DMS53 treated with DMSO at 0.1 percent for 48 hours (cell line): ENCODE data around the gene IGSF21.

Source experiments
- DNase-seq: peaks from one replicate; lab custom pipeline; 2025; ENCODE audit not compliant: unreplicated experiment; lab: John Stamatoyannopoulos, UW

Gene IGSF21

DNA sequence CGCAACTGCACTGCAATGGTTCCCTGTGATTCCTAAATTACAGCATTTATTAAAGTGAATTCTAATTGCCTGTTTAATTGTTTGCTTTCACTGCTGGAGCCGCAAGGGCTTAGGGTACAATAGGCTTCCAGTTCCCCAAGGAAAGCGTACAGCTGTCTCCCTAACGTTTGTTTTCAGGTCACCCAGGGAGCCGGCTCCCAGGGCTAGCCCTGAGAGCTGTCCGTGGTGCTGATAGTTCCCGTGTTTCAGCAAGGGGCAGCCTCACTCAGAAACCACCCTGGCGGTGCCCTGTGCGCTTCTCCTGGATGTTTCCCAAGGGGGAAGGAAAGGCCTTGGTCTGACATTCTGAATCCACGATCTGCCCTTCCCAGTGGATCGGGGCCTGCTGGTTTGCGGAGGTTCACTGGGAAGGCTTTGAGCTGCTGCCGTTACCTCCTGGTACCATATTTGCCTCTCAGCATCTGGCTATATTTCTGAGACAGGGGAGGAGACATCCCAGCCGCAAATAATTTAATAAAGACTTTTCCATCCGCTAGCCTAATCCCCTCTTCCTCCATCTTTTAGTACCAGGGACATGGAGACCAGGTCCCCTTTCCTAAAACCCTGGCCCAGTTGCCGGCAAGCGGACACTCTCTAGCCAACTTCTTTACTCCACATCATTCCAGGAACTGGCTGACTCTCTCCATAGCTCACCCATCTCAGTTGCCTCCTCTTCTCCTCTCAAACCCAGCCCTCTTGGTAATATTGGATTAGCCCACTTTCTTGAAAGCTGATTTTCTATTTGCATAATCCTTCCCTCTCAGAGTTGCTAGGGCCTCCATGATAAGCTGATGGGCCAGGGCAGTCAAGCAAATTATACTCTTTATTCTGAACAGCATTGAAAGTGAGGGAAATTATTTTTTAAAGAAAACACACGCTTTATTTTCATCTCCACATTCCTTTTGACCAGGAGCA, 149.0 kb downstream of the IGSF21 start:
- no peak for DNase-seq

DNA sequence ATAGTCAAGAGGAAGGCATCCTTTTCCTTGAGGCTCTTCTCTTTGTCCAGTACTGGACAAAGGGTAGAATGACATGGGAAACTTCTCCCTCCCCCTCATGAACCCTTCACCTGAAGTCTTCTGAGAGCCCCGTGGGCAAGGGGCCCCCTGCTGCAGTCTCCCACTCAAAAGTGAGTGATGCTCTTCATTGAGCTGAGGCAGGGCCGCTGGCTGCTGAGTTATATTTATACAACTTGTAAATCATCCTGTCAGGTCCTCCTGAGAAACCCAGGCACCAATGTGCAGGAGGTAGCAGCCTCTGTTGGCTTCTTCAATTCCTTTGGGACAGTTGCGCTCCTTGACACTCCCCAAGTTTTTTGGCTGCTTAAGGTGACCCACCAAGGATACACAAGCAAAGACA, 150.2 kb downstream of the IGSF21 start:
- DNase-seq = no peak

GRCh38 chr1:18261891-18262290, 154.3 kb downstream of the IGSF21 start:
- DNase-seq = no peak

DNA sequence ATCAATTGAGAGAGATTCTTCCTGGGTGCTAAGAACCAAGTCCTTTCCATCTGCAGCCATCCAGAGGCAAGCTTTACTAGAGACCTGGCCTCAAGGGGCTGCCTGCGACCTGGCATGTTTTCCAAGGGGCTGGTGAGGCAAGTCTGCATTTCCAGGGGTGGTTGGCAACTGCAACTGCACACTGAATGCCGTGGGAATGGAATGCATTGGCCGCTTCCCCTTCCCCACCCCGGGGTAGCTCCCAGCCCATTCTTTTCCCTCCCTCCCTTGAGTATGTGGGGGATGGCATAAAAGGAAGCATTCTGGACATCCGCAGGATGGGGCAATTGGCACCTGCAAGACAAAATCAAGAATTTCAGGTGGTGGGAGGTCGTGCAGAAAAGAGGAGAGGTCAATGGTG, 155.1 kb downstream of the IGSF21 start:
- no peak for DNase-seq

GRCh38 chr1:18263547-18264120, 156.0 kb downstream of the IGSF21 start:
- DNase-seq = no peak

DNA sequence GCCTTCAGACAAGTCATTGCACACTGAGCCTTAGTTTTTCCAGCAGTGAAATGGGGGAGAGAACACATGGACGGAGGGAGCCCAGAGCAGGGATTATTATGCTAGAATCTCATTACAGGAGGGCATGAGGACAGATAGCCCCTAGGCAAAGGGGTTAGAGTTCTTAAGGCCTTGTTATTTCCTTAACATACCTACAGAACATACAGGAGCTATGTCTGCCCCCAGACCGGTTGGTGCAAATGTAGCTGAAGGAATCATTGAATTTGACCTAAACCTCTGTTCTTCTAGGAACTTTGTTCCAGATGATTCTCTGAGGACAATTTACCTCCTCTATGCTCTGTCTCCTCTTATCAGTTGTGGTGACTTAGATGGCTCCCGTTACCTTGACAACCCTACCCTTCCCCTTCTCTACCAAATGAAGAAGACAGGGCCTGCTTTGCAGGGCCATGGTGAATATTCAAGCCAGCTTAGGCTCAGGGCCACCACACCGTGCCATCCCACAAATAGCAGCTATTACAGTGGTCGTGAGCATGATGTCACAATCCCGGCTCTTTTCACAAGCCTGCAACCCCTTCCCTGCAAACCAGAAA, 156.9 kb downstream of the IGSF21 start:
- no peak for DNase-seq

DNA sequence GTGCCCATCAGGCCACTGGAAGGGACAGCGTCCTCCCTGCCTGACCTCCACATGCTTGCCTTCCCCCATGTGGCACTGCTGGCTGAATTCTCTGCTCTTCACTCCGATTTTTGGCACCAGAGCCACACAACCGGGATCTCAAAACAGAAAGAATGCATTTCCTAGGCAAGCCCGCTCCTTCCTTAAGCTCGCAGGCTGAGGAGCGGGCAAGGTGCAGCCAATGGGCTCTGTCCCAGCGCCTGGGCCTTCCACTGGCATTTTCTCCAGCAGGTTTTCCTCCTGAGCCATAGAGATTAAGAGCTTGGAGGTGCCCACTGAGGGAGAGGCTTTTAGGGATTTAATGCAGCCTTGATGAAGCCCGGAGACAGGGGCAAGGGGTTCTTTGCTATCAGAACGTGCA, 158.0 kb downstream of the IGSF21 start:
- no peak for DNase-seq

DNA sequence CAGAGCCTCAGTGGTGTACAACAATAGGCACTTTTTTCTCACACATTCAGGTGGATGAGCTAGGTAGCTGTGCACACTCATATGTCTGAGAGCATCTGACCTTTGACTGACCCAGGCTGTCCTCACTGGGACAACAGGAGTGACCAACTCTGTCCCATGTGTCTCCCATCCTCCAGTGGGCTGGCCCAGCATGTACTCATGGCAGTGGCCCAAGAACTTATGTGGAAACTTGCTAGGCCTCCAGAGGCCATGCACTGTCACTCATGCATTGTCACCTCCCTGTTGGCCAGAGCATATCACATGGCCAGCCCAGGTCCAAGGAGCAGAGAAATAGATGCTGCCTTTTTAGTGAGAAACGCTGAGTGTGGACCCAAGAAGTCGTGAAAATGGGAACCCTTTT, 158.8 kb downstream of the IGSF21 start:
- no peak for DNase-seq

DNA sequence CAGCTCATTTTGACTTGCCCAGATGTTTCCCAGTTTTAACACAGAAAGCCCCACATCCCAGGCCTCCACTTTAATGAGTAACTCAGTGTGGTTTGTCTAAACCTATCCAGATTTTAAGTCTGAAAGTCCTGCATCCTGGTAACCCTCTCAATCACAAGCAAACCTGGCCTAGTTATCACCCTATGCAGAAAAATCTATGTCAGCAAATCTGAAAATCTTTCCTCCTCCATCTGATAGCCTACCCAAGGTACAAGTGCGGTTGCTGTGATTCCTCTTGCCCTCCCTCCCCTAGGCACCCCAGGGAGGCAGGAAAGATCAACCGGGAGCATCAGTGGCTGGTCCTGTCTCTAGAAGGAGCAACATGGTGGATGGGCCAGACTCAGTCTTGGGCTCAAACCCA, 163.7 kb downstream of the IGSF21 start:
- DNase-seq = no peak

DNA sequence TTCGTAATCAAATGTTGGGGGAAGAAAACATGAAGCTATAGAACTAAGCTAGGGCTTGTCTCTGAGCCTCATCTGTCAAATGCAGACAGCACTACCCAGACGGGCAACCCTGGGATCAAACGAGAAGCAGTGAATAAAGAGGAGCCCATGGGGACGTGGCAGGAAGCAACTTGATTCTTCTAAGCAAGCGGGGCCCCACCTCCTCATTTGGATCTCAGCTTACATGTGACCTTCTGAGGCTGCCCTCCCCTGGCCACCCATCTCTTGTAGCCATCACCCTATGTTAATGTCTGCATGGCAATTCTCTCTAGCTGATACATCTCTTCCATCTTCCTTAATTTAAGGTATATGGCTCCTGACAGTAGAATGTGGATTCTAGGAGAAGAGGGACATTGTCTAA, 171.3 kb downstream of the IGSF21 start:
- DNase-seq = no peak

DNA sequence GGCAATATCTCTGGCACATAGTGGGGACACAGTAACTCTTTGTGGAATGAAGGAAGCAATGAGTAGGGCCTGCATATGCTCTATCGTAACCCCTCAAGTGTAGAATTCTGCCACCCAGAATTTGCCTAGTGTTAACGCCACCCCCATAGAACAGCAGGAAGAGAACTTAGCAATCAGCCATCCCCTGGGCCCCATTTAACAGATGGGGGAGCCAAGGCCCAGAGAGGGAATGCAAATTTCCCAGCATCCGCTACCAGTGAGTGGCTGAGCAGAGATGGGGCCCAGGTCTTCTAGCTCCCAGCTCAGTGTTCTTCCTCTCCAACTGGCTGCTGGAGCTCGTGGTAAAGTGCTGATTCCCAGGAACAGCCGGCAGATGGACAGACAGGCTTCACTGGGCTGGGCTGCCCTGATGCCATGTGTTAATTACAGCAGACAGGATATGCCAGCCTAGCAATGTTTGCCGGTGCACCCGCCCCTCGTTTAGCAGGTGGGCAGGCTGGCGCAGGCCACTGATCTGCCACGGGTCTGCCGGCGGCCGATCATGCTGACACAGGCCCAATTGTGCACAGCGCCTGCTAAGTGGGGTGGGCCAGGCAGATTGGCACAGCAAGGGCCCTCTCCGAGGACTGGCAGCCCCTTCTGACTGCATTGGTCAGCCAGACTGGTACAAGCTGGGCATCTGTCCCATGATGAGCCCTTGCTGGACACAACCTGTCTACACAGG, 171.9 kb downstream of the IGSF21 start:
- no peak for DNase-seq

DNA sequence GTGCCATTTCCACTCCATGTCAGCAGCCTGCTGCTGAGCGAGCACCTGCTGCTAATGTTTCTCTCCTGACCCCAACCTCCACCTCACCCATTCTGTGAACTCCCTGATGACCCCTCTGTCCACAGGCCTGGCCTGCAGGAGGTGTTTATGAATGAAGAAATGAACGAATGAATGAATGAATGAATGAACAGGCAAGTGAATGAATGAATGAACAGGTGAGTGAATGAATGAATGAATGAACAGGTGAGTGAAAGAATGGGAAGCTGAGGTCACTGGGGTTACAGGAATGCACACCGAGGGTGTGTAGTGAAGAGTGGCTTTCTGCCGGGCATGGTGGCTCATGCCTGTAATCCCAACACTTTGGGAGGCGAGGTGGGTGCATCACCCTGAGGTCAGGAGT, 173.4 kb downstream of the IGSF21 start:
- no peak for DNase-seq

DNA sequence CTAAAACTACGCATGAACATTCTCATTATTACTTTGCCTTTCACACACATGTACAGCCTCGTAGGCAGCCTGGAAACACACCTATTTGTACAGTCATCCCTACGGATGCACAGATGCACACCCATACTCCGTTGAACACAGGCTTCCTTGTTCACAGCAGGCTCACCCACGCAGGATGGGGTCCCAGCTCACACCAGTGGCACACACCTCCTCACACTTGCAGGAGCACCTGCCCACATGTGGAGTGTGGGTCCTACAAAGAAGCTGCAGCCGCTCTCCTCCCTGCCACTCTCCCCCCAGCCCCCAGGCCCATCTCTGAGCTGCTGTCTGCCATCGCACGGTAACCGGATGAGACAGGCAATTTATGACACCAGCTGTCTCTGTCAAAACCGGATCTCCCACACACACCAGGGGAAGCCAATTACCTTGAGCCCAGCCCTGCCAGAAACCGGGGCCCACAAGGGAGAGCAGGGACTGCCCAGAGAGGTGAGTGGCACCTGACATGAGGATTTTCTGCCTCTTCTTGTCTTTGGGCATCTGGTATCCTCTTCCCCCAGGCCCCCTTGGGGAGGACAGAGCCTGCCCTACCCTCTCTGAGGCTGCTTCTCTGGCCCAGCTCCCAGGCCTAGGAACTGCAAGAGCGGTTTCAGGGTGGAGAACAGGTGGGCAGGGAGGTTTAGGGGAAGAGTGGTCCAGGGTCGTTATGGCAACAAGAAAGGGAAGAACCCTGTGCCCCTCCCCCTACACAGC, 175.4 kb downstream of the IGSF21 start:
- no peak for DNase-seq

GRCh38 chr1:18283601-18284385, 176.2 kb downstream of the IGSF21 start:
- DNase-seq = no peak

DNA sequence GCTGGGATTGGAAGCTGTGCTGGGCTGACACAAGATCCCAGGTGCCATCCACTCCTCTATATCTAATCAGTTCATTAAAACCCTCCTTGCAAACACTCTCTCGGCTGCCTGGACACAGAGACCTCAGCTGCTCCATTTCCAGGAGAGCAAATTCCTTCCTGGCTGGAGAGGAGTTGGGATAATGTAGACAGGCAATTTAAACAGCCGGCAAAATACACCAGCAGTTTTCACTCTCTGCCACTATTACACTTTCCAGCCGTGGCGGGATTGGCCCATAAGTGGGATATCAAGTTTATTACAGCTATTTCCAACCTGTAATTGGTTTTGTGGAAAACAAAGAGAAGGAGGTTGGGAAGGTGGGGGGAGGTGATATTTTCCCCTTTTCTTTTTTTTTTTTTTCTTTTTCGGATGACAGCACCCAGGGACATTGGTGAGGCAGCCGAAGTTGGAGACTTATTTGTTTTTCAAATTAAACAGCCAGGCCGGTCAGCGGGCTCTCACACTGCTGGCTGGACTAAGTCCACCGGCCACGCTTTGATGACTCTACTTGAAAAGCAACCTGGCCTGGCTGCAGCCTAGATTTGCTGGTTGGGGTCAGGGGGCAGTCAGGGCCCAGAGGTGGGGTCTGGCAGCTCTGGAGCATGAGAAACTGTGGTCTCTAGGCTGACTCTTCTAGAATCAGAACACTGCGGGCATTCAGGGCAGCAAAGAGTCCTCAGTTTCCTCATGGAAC, 177.4 kb downstream of the IGSF21 start:
- DNase-seq = no peak

DNA sequence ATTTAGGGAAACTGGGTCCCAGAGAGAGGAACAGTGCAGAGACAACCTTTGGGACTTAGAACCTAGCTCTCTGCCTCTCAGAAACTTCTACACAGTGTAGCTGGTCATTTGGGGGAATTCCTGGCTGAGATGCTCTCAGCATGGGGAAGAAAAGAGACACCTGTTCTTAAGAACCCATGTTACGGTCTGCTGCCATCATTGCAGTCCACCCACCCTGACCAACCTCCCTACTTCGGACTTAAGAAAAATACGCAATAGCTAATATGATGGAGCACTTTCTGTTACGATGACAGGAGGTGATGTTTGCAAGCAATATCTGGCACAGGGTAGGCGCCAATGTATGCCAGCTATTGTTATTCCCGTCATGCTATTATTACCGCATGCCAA, 177.9 kb downstream of the IGSF21 start:
- no peak for DNase-seq

GRCh38 chr1:18288722-18289121, 181.1 kb downstream of the IGSF21 start:
- no peak for DNase-seq

- DNase-seq = no peak
These were observed 182.0 kb downstream of the IGSF21 start for GRCh38 chr1:18289597-18289996.

DNA sequence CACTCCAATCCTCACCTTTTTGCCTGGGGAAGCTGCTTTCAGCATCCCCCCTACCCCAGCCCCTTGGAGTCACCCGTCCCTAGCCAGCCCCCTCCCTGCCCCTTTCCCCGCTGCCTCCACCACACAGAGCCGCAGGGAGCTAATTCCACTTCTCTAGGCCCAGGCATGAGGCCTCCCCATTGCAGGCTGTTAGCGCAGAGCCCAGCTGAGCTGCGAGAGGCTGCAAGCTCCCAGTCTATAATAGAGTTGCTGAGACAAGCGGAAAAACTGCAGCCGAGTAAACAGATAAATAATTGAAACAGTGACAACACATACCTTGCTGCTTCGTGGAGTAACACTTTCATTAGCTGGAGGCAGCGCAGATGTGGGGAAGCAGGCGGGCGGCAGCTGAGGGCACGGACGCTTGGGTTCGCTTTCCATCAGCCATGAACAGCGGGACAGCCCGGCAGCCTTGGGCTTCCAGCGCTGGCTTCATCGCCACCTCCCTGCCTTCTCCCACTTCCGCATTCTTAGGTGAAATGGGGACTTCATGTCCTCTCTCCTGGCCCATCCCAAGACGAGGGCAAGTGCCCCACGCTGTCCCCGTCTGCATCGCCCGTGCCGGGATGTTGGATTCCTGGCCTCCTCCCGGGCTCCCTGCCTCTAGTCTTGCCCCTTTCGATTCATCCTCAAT, 183.3 kb downstream of the IGSF21 start:
- DNase-seq = no peak
